ENCODE measurements around the gene MFSD6L.

- no peak for TF ChIP-seq GATA2 (IDR thresholded peaks at IDR 0.05; ENCODE audit: low read depth, low read length)
- TF ChIP-seq GATA3 (IDR thresholded peaks at IDR 0.05; ENCODE audit: low read depth, low read length): no peak
Measured at GRCh38 chr17:8828517-8828875, 29.3 kb upstream of the MFSD6L start.

Measured in SH-SY5Y (cell line).